ENCODE measurements around the gene CETN3. TPM values are rescaled to one million over a fixed set of nuclear protein-coding genes. Genes with fewer than 3 reads are reported as not detected.

The CETN3 gene
- total RNA-seq, 4 donors from 2014 or later, result 7.8 to 12.9 (median 10.7) TPM

DNA sequence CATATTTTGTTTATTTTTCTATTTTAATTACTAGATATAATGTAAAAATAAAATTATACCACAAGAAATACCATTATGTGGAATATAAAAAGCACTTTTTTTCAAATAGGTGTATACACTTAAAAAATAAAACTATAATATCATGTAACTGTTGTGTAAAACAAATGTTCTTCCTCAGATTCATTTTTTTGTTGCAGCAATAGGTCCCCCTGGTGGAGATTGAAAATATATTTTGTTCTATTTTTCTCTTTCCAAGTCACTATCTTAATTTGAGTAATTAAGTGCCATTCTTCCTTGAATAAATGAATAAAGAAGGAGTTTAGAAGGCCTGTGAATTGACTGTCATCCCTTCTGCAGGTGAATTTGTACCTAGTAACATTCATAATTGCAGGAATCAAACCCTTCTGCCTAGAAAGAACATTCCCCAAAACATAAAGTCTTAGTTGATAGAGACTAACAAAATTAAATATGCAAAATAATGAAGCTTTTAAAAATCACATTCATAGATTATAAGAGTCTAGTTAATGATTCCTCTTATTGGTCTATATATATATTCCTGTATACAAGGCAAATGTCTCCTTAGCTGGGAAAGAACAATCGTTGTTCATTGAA is 23.4 kb downstream of the CETN3 start:
- WGBS, 2 donors, result 94% methylated on average over 1 of the region's 1 CpG
- H3K27ac ChIP-seq, result no peak overlapping the region
- no peak overlapping the region for H3K4me3 ChIP-seq
- no peaks in the 10 kb centered on the region for H3K36me3 ChIP-seq
- H3K27me3 ChIP-seq, result no peaks in the 10 kb centered on the region
- no peaks in the 10 kb centered on the region for H3K9me3 ChIP-seq
- H3K4me1 ChIP-seq, result no peaks in the 10 kb centered on the region
- no peak for DNase-seq (ENCODE audit: low spot score in 2 of 2)
- TF ChIP-seq POLR2A (IDR thresholded peaks at IDR 0.05) (no peak), CTCF (IDR thresholded peaks at IDR 0.05) (peak in 4 of 5 experiments; percentile 17 to 34 (median 26))

GRCh38 chr5:90384389-90384788 is 25.2 kb downstream of the CETN3 start:
- 93 to 98% methylated on average over 1 of the region's 1 CpG for WGBS, 2 donors

DNA sequence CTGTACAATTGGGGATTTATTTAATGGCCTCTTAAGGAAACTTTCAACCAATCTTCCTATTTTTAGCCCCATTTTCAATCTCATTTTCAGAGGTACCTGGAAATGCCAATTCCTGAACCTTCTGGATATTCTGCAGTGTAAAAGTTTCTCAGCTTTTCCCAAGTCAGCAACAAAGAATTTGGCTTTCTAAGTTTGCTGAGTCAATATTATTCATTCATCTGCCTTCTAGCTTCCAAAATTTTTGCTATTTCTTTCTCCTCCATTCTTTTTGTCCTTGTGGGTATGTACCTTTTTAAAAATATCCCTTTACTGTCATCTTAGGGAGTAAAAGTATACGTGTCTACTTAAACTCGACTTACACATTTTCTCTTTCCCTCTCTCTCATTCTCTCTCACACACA is 25.7 kb downstream of the CETN3 start:
- DNase-seq (ENCODE audit: low spot score in 2 of 2), result no peak
- Histone ChIP-seq H3K36me3 (no peaks in the 10 kb centered on the region), H3K4me3 (no peak overlapping the region), H3K27me3 (no peaks in the 10 kb centered on the region), H3K27ac (no peak overlapping the region), H3K4me1 (no peaks in the 10 kb centered on the region), H3K9me3 (no peaks in the 10 kb centered on the region)
- 90 to 91% methylated on average over 2 of the region's 2 CpGs for WGBS, 2 donors
- TF ChIP-seq POLR2A (IDR thresholded peaks at IDR 0.05), result no peak
- no peak for TF ChIP-seq EP300 (IDR thresholded peaks at IDR 0.05)

More at GRCh38 chr5:90384389-90384788, 25.2 kb downstream of the CETN3 start:
- no peak for DNase-seq (ENCODE audit: low spot score in 2 of 2)
- H3K27ac ChIP-seq, result no peak overlapping the region
- no peaks in the 10 kb centered on the region for H3K36me3 ChIP-seq
- H3K27me3 ChIP-seq, result no peaks in the 10 kb centered on the region
- no peaks in the 10 kb centered on the region for H3K4me1 ChIP-seq
- no peak overlapping the region for H3K4me3 ChIP-seq
- H3K9me3 ChIP-seq, result no peaks in the 10 kb centered on the region
- TF ChIP-seq POLR2A (IDR thresholded peaks at IDR 0.05) (no peak), CTCF (IDR thresholded peaks at IDR 0.05) (no peak), EP300 (IDR thresholded peaks at IDR 0.05) (no peak)

DNA sequence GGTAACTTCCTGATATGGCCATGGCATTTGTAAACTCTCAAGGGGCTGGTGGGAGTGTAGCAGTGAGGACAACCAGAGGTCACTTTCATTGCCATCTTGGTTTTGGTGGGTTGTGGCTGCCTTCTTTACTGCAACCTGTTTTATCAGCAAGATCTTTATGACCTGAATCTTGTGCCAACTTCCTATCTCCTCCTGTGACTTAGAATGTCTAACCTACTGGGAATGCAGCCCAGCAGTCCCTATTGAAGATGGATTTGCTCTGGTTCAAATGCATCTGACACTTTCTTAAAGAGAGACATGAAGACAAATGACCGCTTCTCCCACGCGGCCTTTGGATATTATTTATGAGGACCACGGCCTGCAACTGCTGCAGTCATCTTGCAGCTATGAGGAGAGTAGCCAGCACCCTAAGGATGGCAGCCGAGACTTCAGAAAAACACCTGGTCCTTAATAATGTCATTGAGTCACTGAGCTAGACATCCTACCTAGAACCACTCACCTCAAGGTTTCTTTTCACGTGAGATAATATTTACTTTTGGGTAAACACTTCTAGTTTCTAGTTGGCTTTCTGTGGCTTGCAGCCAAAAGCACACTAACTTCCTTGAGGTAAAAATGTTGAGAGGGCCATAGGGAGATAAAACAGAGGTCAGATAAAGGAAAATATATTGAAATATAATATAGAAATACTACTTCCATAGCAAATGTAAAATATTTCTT is 28.2 kb downstream of the CETN3 start:
- WGBS, 2 donors, result 91 to 93% methylated on average over 6 of the region's 6 CpGs
- H3K36me3 ChIP-seq, result no peaks in the 10 kb centered on the region
- no peak overlapping the region for H3K4me3 ChIP-seq
- no peak overlapping the region for H3K27ac ChIP-seq
- TF ChIP-seq POLR2A (IDR thresholded peaks at IDR 0.05) (no peak), CTCF (IDR thresholded peaks at IDR 0.05) (no peak)
- no peaks in the 10 kb centered on the region for H3K9me3 ChIP-seq
- H3K4me1 ChIP-seq, result no peaks in the 10 kb centered on the region
- no peaks in the 10 kb centered on the region for H3K27me3 ChIP-seq
- DNase-seq (ENCODE audit: low spot score in 2 of 2), result no peak

DNA sequence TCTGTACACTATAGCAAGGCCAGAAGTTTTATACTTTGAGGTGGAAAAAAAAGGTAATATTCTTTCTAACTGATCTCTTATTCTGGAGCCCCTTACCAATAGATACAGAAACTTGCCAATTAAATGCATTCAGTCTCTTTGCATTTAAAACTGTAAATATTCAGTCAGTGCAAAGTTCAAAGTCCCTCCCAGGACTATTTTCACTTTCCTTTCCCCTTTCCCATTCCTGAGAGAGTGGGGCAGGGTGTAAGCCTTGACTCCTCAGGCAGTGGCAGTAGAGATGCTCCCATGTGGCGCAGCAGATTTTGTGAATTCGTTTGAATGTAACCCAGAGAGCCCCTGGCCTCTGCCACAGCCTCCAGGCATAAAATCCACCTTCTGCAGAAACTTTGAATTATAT is 29.9 kb downstream of the CETN3 start:
- no peak overlapping the region for H3K4me3 ChIP-seq
- H3K9me3 ChIP-seq, result peaks cover 0 to 8% (median 0%) of the 10 kb centered on the region in 4 donors
- no peaks in the 10 kb centered on the region for H3K36me3 ChIP-seq
- H3K4me1 ChIP-seq, result no peaks in the 10 kb centered on the region
- whole genome bisulfite sequencing, 2 donors, result 80 to 84% methylated on average over 2 of the region's 2 CpGs
- DNase-seq (ENCODE audit: low spot score in 2 of 2), result no peak
- H3K27ac ChIP-seq, result no peak overlapping the region
- no peaks in the 10 kb centered on the region for H3K27me3 ChIP-seq
- TF ChIP-seq EP300 (IDR thresholded peaks at IDR 0.05) (no peak), POLR2A (IDR thresholded peaks at IDR 0.05) (no peak), CTCF (IDR thresholded peaks at IDR 0.05) (no peak)
